K562 (cell line): ENCODE data around the gene SLC6A7. TPM values are rescaled to one million over a fixed set of nuclear protein-coding genes. Genes with fewer than 3 reads are reported as not detected.
A peak's percentile ranks its signal among the peaks of the same experiment; 100 is the strongest.

Experiments used
- ATAC-seq: fragments of 200-7000 bp; cut with Tn5 transposase; 3 replicates; pipeline ENCODE4 v1.9.1; 2020; ENCODE audit warnings: moderate library complexity
- BruUV-seq: library from RNA; stranded (reverse); fragments of 400-500 nt; replicated peaks from 2 replicates; lab custom pipeline; 2021; lab: Mats Ljungman, UMichigan
- CTCF ChIA-PET: fragments of 300-600 bp; formaldehyde crosslinking; extraction: SDS; loops from one replicate; lab custom pipeline; 2021; ENCODE audit warnings: low intra/inter-chr PET ratio; lab: Yijun Ruan, JAX
- POLR2A ChIA-PET: fragments of 300-600, 350-650 bp; sonication (Branson Sonifier 250); formaldehyde crosslinking; extraction: SDS; loops from one replicate; lab custom pipeline; 2021; ENCODE audit warnings: antibody characterized with exemption, inconsistent platforms; lab: Yijun Ruan, JAX
- DNase-seq, 4 experiments: peaks; one replicate each; pipeline versions ENCODE4 v3.0.0 to v3.0.0-alpha.2; 2011 to 2018; ENCODE audit warnings: low spot score in 3 of 4, mixed read lengths in 3 of 4; ENCODE audit errors: extremely low read depth in 1 of 4
- FAIRE-seq: peaks from 2 replicates; lab custom pipeline; 2011; peaks lifted over from hg19 to GRCh38; lab: Jason Lieb, UNC
- H2AFZ ChIP-seq: 2 replicates; pipeline ENCODE4 v1.6.0; 2011; ENCODE audit warnings: low read depth, low read length, control low read depth, inconsistent platforms
- H3K27ac ChIP-seq: fragments of 200-600 bp; 3 replicates; pipeline ENCODE4 v1.8.0; 2011; ENCODE audit warnings: low read depth, mild to moderate bottlenecking, control low read depth, inconsistent platforms, low read length, moderate library complexity, mixed read lengths; ENCODE audit errors: extremely low read depth
- H3K27me3 ChIP-seq, 2 experiments: fragments of 300-600 bp in 1 of 2; 2 replicates in 1 of 2; 3 replicates in 1 of 2; pipeline versions ENCODE4 v1.6.0 to v1.8.0; 2011; ENCODE audit warnings: inconsistent platforms in 2 of 2, low read length in 2 of 2, mild to moderate bottlenecking in 1 of 2, mixed read lengths in 1 of 2, moderate library complexity in 1 of 2; ENCODE audit not compliant: control insufficient read depth in 2 of 2, insufficient read depth in 2 of 2
- H3K36me3 ChIP-seq: fragments of 300-600 bp; 3 replicates; pipeline ENCODE4 v1.8.0; 2011; ENCODE audit warnings: mild to moderate bottlenecking, low read length, inconsistent platforms; ENCODE audit not compliant: control insufficient read depth, insufficient read depth
- H3K4me1 ChIP-seq, 2 experiments: fragments of 200-600 bp in 1 of 2; replicated peaks in 1 of 2; 2 replicates in 1 of 2; 3 replicates in 1 of 2; pipeline versions ENCODE4 v1.5.1 to v1.8.0; 2011; ENCODE audit warnings: inconsistent platforms in 2 of 2, low read length in 2 of 2, mild to moderate bottlenecking in 1 of 2, mixed read lengths in 1 of 2, moderate library complexity in 1 of 2; ENCODE audit not compliant: control insufficient read depth in 2 of 2, insufficient read depth in 2 of 2
- H3K4me2 ChIP-seq: 2 replicates; pipeline ENCODE4 v1.6.1; 2011; ENCODE audit warnings: low read length, control low read depth, inconsistent platforms, mixed read lengths; ENCODE audit not compliant: insufficient read depth
- H3K4me3 ChIP-seq: fragments of 200-600 bp; sonication (generic), shearing (Covaris generic); 2 replicates; pipeline ENCODE4 v1.5.1; 2016; ENCODE audit warnings: control low read depth, inconsistent platforms
- H3K79me2 ChIP-seq: fragments of 200-600 bp; 3 replicates; pipeline ENCODE4 v1.8.0; 2011; ENCODE audit warnings: low read length, inconsistent platforms; ENCODE audit not compliant: control insufficient read depth, insufficient read depth
- H3K9ac ChIP-seq, 2 experiments: 2 replicates each; pipeline versions ENCODE4 v1.6.0 to v1.6.1; 2011; ENCODE audit warnings: low read depth in 2 of 2, low read length in 2 of 2, control low read depth in 1 of 2, inconsistent platforms in 1 of 2, mild to moderate bottlenecking in 1 of 2, mixed read lengths in 1 of 2; ENCODE audit not compliant: insufficient read depth in 1 of 2
- H3K9me1 ChIP-seq: one replicate; pipeline ENCODE4 v1.6.0; 2011; ENCODE audit warnings: inconsistent platforms, mild to moderate bottlenecking, low read length, moderate library complexity; ENCODE audit not compliant: control insufficient read depth, insufficient read depth
- H3K9me3 ChIP-seq: replicated peaks from 2 replicates; pipeline ENCODE4 v1.5.1; 2011; ENCODE audit warnings: low read depth, low read length, inconsistent platforms; ENCODE audit not compliant: control insufficient read depth, insufficient read depth
- H4K20me1 ChIP-seq: replicated peaks from 2 replicates; pipeline ENCODE4 v1.6.1; 2011; ENCODE audit warnings: low read length, inconsistent platforms, mixed read lengths; ENCODE audit not compliant: control insufficient read depth, insufficient read depth
- ASH1L ChIP-seq: fragments of 450-650 bp; IDR thresholded peaks from 2 replicates; pipeline ENCODE4 v1.6.1; 2018; ENCODE audit warnings: borderline replicate concordance, mild to moderate bottlenecking, low read depth; ENCODE audit not compliant: partially characterized antibody
- BDP1 ChIP-seq: IDR thresholded peaks from 3 replicates; pipeline ENCODE4 v1.6.1; 2011; ENCODE audit not compliant: insufficient read length, insufficient read depth
- BRCA1 ChIP-seq, 2 experiments: fragments of 450-650 bp in 1 of 2; sonication (generic) in 1 of 2; formaldehyde crosslinking in 1 of 2; IDR thresholded peaks; 2 replicates each; pipeline versions ENCODE4 v1.5.0 to v1.6.1; 2017 to 2020; ENCODE audit warnings: mild to moderate bottlenecking in 1 of 2, missing genetic modification reagents in 1 of 2
- CHD4 ChIP-seq: fragments of 200-600 bp; sonication (generic); IDR thresholded peaks from 3 replicates; pipeline ENCODE4 v1.6.1; 2012; ENCODE audit warnings: low read depth, mild to moderate bottlenecking, mixed read lengths, low read length, inconsistent platforms; ENCODE audit not compliant: insufficient read depth, insufficient replicate concordance, poor library complexity, severe bottlenecking
- CSDE1 ChIP-seq, 2 experiments: fragments of 450-650 bp; IDR thresholded peaks; 2 replicates each; pipeline ENCODE4 v1.6.1; 2016; ENCODE audit warnings: mild to moderate bottlenecking in 1 of 2
- ETV6 ChIP-seq, 3 experiments: fragments of 150-350 bp in 1 of 3; sonication (generic) in 1 of 3; formaldehyde crosslinking in 1 of 3; IDR thresholded peaks; 2 replicates each; pipeline versions ENCODE4 v1.6.1 to v1.8.0; 2014 to 2022; ENCODE audit warnings: borderline replicate concordance in 2 of 3, low read depth in 2 of 3, antibody characterized with exemption in 1 of 3, low read length in 1 of 3, mild to moderate bottlenecking in 1 of 3, missing genetic modification reagents in 1 of 3
- HDAC6 ChIP-seq: IDR thresholded peaks from 2 replicates; pipeline ENCODE4 v1.6.1; 2012; ENCODE audit warnings: low read depth, mild to moderate bottlenecking, control low read depth, inconsistent platforms, low read length, moderate library complexity
- HMGN3 ChIP-seq: IDR thresholded peaks from 2 replicates; pipeline ENCODE4 v1.6.1; 2011; ENCODE audit warnings: borderline replicate concordance, low read depth, mild to moderate bottlenecking, mixed read lengths, low read length; ENCODE audit not compliant: insufficient read length; ENCODE audit errors: extremely low read depth
- HOXB6 ChIP-seq: fragments of 250-450 bp; sonication (Bioruptor Pico); IDR thresholded peaks from 2 replicates; pipeline ENCODE4 v1.5.1; 2022; ENCODE audit warnings: mild to moderate bottlenecking, borderline replicate concordance
- MCM3 ChIP-seq: fragments of 450-650 bp; IDR thresholded peaks from 2 replicates; pipeline ENCODE4 v1.6.1; 2016
- MLLT1 ChIP-seq, 2 experiments: fragments of 450-650 bp; IDR thresholded peaks; 2 replicates each; pipeline ENCODE4 v1.6.1; 2016
- NCOA6 ChIP-seq: fragments of 450-650 bp; IDR thresholded peaks from 2 replicates; pipeline ENCODE4 v1.6.1; 2017; ENCODE audit warnings: mild to moderate bottlenecking
- NFE2L1 ChIP-seq: fragments of 450-650 bp; IDR thresholded peaks from 2 replicates; pipeline ENCODE4 v1.6.1; 2016; ENCODE audit warnings: missing genetic modification characterization, low read depth, mild to moderate bottlenecking, missing compliant biosample characterization, moderate library complexity, borderline replicate concordance
- RFX7 ChIP-seq: fragments of 250-450 bp; sonication (Bioruptor Pico); IDR thresholded peaks from 2 replicates; pipeline ENCODE4 v1.5.1; 2021; ENCODE audit warnings: mild to moderate bottlenecking
- SMAD3 ChIP-seq: fragments of 450-650 bp; formaldehyde crosslinking; conservative IDR thresholded peaks from 2 replicates; pipeline ENCODE4 v1.4.0; 2020; ENCODE audit warnings: mild to moderate bottlenecking
- SREBF1 ChIP-seq: fragments of 150-350 bp; IDR thresholded peaks from 2 replicates; pipeline ENCODE4 v1.6.1; 2014; ENCODE audit warnings: antibody characterized with exemption, low read depth, low read length, borderline replicate concordance
- TCF3 ChIP-seq: sonication (generic); formaldehyde crosslinking; IDR thresholded peaks from 2 replicates; pipeline ENCODE4 v1.4.0; 2020; ENCODE audit warnings: mild to moderate bottlenecking, missing genetic modification reagents
- UBTF ChIP-seq, 2 experiments: IDR thresholded peaks; 2 replicates each; pipeline ENCODE4 v1.6.1; 2012; ENCODE audit warnings: improper control_type of control experiment in 2 of 2, low read depth in 2 of 2, low read length in 2 of 2, borderline replicate concordance in 1 of 2
- ZBTB17 ChIP-seq: fragments of 450-650 bp; formaldehyde crosslinking; IDR thresholded peaks from 2 replicates; pipeline ENCODE4 v1.4.0; 2020; ENCODE audit warnings: mild to moderate bottlenecking
- WGBS: fragments of 100-300 bp; shearing (Covaris generic); methylation state at CpG from one replicate; pipeline ENCODE4 v1.1.6; 2016; ENCODE audit warnings: low coverage, mixed read lengths; ENCODE audit not compliant: insufficient coverage; ENCODE audit errors: missing lambda C conversion rate; 5-methylcytosine and 5-hydroxymethylcytosine counted together
- in situ Hi-C: fragments of 300-500 bp; cut with MboI; formaldehyde crosslinking; loops from 4 replicates; pipeline ENCODE4 v1.15.0; 2018; ENCODE audit warnings: inconsistent platforms, mixed read lengths
- intact Hi-C: fragments of 100-400 bp; cut with micrococcal nuclease; formaldehyde crosslinking; loops from 2 replicates; pipeline ENCODE4 v1.14.2; 2022
- polyA plus RNA-seq, 8 experiments: library from polyadenylated mRNA; depleted of rRNA in 4 of 8; stranded (reverse) in 5 of 8; unstranded in 3 of 8; fragments of >200 nt; fragmentation: Nextera tagmentation in 2 of 8; fragmentation: Illumina TruSeq in 1 of 8; extraction: Ambion mirVana in 2 of 8; extraction: Trizol in 1 of 8; gene quantifications; 2 replicates each; pipeline versions ENCODE4 v1.2.1 to v1.2.3, GENCODE V29; 2011 to 2014; ENCODE audit warnings: inconsistent platforms in 1 of 8, missing spikeins in 1 of 8
- total RNA-seq, 7 experiments: library from RNA; depleted of rRNA in 6 of 7; stranded (reverse); fragments of >200 nt in 6 of 7; fragmentation: Illumina TruSeq in 2 of 7; extraction: Trizol in 2 of 7; gene quantifications; 2 replicates each; pipeline versions ENCODE4 v1.2.1 to v1.2.3, GENCODE V29; 2011 to 2021; ENCODE audit warnings: low replicate concordance in 1 of 7

The SLC6A7 gene
- total and polyA plus RNA-seq, 9 of the 15 experiments (the other 6 are each of a cell fraction or from before 2014, with no cell fraction given) = not detected

GRCh38 chr5:150206779-150207115 is 16.9 kb downstream of the SLC6A7 start:
- in situ Hi-C loops = no loop called here
- intact Hi-C loops = no loop called here
- Histone ChIP-seq H3K36me3 (no peaks in the 10 kb centered on the region), H3K4me3 (no peak overlapping the region), H3K9me1 (no peaks in the 10 kb centered on the region), H3K4me2 (no peak overlapping the region), H3K27ac (no peak overlapping the region), H3K9ac (peak overlapping the region in 1 of 2 experiments; percentile 29; a peak in 1 of 4 replicates), H3K79me2 (no peaks in the 10 kb centered on the region), H3K4me1 (peaks cover 0 to 8% of the 10 kb centered on the region in 2 experiments; a peak in 1 of 5 replicates), H3K27me3 (peaks cover 17 to 68% of the 10 kb centered on the region in 2 experiments), H3K9me3 (no peaks in the 10 kb centered on the region), H4K20me1 (peaks cover 5% of the 10 kb centered on the region), H2AFZ (no peak overlapping the region)
- TF ChIP-seq ETV6 (IDR thresholded peaks at IDR 0.05; ENCODE audit: borderline replicate concordance in 1 of 2, low read depth in 2 of 2, low read length in 1 of 2) (no peak), ETV6 (CRISPR knock-in tag; IDR thresholded peaks at IDR 0.05; ENCODE audit: borderline replicate concordance) (no peak), BRCA1 (IDR thresholded peaks at IDR 0.05) (no peak), BRCA1 (CRISPR knock-in tag; IDR thresholded peaks at IDR 0.05) (no peak), MLLT1 (IDR thresholded peaks at IDR 0.05) (no peak), RFX7 (no peak), ZBTB17 (CRISPR knock-in tag) (no peak), BDP1 (no peak), MCM3 (no peak), CSDE1 (IDR thresholded peaks at IDR 0.05) (no peak), NFE2L1 (tag) (no peak), HMGN3 (no peak), CHD4 (no peak), SREBF1 (no peak), NCOA6 (no peak), TCF3 (no peak), HOXB6 (CRISPR knock-in tag) (no peak), SMAD3 (CRISPR knock-in tag) (no peak), ASH1L (no peak), UBTF (IDR thresholded peaks at IDR 0.05; ENCODE audit: borderline replicate concordance in 1 of 2, low read depth in 2 of 2, low read length in 2 of 2) (no peak), HDAC6 (no peak)
- 8% methylated on average over 6 of the region's 6 CpGs for WGBS
- ChIA-PET CTCF (no interaction called here), POLR2A (interaction anchor here (1.1 to 2.3 kb wide), 2 partner anchors 14 to 88 kb away, joined by 3 to 6 read pairs; no protein-coding TSS in a partner anchor)
- no TSS peak for BruUV-seq
- ATAC-seq = no peak
- FAIRE-seq = no peak
- no peak for DNase-seq
